Erythroblast (primary cell): ENCODE results near the gene OR1K1.
"Not testable (repeated sequence)": the region's sequence is repeated elsewhere in the genome, so short reads cannot be mapped to it uniquely, and the experiment has no call there.

Experiments used
- DNase-seq, 2 experiments: peaks; one replicate each; lab custom pipeline; 2025; lab: John Stamatoyannopoulos, UW
- GATA1 ChIP-seq: IDR thresholded peaks from 2 replicates; pipeline ENCODE4 v1.6.1; 2011; ENCODE audit warnings: low read depth, mild to moderate bottlenecking, control low read depth, low read length, moderate library complexity
- POLR2A ChIP-seq: IDR thresholded peaks from 2 replicates; pipeline ENCODE4 v1.6.1; 2011; ENCODE audit warnings: mild to moderate bottlenecking, low read length

Gene OR1K1

DNA sequence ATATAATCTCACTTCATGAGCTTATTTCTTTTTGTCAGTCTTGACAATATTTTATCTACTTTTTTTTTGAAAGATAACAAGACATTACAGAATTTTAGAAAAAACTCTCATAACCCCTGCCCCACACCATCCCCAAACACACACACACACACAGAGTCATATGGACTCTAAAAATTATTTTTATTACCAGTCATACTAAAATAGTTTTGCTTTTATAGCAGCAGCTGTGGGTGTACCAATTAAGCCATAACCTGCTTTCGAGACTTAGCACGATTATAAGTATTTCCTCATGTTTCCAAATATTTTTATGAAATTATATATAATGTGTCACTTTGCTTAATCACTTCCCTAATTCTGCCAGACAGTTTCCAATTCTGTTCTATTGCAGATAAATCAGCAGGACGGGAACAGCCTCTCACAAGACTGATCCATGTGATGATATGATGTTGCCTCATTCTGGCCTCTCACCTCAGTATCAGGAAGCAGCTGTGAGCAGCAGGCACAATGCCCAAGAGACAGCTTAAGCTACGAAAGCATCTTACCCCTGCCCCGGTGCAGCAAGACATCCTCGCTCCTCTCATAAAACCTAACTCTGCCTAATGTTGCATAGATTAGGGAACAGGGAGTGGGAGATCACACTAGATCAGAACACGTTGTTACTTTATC, 21.5 kb downstream of the OR1K1 start:
- TF ChIP-seq POLR2A (peak; percentile 82), GATA1 (peak; percentile 18)
- DNase-seq = peak; percentile 95 to 98

DNA sequence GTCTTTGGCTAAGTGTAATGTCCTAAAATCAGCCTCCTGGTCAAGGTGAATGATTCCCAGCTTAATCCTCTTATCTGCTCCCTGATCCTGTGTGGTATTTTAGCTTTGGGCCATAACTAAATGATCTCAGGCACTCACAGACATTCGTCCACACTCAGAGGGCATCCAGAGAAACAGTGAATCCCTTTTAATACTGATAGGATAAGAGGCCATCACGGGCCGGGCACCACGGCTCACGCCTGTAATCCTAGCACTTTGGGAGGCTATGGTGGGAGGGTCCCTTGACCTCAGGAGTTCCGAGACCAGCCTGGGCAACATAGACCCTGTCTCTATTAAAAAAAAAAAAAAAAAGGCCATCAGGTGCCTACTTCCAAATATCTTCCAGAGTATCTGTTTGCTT, 22.1 kb downstream of the OR1K1 start:
- no peak for DNase-seq
- peak; percentile 45 for TF ChIP-seq POLR2A
- TF ChIP-seq GATA1 = no peak

DNA sequence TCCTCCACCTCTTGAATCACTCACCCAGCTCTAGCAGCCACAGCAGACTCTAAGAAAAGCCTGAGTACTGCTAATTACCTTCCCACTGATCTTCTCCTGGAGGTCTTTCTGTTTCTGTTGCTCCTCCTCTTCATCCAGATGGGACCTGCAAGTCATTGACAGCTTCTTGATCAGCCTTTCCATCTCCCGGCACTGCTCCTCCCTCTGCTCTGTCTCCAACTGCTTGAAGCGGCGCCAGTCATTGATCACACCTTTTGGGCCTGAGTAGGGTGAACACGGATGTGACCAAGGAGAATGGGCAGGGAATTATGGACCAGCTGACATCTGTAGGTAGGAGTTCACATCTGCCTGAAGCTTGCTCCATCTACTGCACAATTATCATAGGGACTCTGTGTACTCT, 23.0 kb downstream of the OR1K1 start:
- peak; percentile 69 to 74 for DNase-seq
- TF ChIP-seq GATA1 (no peak), POLR2A (peak; percentile 48)

DNA sequence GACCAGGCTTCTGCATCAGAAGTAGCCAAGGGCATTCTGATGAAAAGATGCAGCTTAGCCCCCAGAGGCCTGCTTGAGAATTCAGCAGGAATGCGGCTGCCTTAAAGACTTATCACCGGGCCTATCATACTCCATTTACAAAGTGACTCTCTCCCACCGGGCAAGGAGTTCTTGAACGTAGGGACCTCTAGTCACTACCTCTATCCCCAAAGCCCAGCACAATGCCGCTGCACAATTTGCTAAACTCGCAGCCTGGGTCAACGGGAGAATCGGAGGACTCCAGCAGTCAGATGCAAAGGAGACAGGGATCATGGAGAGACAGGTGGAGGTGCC, 27.8 kb downstream of the OR1K1 start:
- no peak for TF ChIP-seq POLR2A
- TF ChIP-seq GATA1 = no peak
- DNase-seq = peak; percentile 60 to 75

DNA sequence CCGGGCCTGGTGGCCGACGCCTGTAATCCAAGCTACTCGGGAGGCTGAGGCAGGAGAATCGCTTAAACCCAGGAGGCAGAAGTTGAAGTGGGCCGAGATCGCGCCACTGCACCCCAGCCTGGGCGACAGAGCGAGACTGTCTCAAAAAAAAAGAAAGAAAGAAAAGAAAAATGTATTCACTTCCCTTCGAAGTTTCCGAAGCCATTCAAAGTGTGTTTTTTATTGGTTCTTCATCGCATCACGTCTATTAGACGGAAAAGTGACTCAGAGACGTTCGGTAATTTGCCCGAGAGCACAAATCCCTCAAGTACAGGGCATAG, 29.0 kb downstream of the OR1K1 start:
- not testable (repeated sequence) for DNase-seq

DNA sequence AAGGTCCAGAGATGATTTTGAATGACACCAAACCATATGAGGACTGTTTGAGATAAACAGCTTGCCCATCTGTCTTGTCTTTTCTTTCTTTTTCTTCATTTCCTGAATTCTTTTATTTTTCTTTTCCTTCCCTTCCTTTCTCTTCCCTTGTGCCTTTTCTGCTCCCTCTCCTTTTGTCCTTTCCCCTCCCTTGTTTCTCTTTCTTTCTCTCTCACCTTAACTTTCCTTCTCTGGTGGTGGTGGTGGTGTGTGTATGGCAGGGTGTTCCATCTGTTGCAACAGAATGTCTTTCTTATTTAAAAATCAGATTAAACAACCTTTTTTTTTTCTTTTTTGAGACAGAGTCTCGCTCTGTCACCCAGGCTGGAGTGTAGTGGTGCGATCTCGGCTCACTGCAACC, 32.3 kb downstream of the OR1K1 start:
- DNase-seq = no peak
- no peak for TF ChIP-seq POLR2A
- no peak for TF ChIP-seq GATA1

DNA sequence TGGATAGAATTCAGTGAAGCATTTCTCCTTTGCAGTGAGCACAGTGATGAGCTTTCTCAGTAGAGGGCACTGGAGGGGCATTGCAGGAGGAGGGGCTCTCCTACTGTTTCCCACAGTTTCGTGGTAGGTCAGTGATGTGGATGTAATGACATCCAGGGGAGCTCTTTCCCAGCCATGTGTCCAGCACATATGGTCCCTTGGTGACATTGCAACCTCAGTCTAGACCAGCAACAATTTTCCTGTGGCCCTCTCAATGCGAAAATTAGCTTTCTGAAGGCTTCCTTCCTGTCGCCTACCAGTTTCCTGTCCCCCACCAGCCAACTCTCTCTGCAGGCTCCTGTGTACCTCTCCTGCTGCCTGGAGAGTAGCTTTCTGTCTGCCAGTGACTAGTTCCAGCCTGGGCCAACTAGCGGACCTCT, 35.4 kb downstream of the OR1K1 start:
- no peak for TF ChIP-seq POLR2A
- TF ChIP-seq GATA1 = no peak
- no peak for DNase-seq

DNA sequence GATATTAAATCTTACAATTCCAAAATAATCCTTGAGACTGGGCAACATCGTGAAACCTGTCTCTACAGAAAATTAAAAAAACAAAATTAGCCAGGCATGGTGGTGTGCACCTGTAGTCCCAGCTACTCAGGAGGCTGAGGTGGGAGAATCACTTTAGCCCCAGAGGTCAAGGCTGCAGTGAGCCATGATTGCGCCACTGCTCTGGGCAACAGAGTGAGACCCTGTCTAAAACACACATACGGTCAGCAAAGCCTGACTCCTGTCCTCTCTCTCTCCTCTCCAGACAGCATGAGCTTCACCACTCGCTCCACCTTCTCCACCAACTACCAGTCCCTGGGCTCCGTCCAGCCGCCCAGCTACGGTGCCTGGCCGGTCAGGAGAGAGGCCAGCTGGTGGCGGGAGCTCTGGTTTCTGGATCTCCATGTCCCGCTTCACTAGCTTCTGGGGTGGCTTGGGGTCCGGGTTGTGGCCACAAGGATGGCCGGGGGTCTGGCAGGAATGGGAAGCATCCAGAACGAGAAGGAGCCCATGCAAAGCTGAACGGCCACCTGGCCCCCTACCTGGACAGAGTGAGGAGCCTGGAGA, 37.4 kb downstream of the OR1K1 start:
- TF ChIP-seq GATA1 (no peak), POLR2A (no peak)
- DNase-seq = no peak

DNA sequence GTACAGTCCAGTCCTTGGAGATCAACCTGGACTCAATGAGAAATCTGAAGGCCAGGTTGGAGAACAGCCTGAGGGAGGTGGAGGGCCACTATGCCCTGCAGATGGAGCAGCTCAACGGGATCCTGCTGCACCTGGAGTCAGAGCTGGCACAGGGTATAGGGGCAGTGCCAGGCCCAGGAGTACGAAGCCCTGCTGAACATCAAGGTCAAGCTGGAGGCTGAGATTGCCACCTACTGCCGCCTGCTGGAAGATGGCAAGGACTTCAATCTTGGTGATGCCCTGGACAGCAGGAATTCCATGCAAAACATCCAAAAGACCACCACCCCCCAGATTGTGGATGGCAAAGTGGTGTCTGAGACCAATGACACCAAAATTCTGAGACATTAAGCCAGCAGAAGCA, 38.5 kb downstream of the OR1K1 start:
- DNase-seq = peak in 1 of 2 experiments; percentile 22

DNA sequence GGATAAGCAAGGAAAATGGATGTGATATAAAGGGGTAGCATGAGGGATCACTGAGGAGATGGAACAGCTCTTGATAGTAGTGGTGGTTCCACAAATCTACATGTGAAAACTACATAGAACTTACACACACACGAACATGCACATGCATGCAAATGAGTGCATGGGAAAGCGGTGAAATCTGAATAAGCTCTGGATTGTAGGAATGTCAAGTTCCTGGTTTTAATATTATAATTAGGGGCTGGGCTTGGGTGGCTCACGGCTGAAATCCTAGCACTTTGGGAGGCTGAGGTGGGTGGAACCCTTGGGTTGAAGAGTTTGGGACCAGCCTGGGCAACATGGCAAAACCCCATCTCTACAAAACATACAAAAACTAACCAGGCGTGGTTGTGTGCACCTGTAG, 41.6 kb downstream of the OR1K1 start:
- DNase-seq = no peak
- TF ChIP-seq GATA1 = no peak
- no peak for TF ChIP-seq POLR2A

DNA sequence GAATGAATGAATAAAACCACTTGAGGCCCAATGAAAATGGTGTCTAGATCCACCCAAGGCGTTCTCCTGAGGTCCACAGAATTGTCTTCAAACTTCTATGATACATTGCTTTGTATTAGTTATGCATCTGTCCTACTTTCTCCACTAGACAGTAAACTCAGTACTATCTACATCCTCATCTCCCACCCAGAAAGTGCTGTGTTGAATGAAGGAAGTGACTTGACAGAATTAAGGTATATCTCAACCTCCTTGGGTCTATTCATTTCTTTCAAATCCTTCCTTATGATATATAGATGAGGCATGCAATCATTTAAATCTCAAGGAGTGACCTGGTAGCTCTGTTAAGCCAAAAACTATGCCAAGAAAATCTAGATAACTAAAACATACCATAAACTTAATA, 44.2 kb downstream of the OR1K1 start:
- TF ChIP-seq GATA1 (no peak), POLR2A (no peak)
- DNase-seq = no peak

DNA sequence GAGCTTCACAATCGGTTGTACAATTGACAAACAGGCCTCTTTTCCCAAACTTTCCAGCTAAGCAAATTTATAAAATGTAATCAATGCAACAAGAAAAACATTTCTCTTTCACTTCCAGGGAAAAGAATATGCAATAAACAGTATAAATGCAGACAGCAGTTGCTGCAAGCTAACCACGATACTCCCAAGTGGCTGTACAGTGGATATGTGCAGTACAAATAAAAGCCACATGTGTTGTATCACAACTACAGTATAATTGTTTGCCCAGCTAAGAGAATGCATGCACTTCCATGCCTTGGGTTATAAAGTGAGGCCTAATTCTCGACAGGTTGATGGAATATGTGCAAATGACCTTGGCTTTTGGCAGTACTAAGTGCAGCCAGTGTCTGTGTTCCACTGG, 45.2 kb downstream of the OR1K1 start:
- no peak for TF ChIP-seq POLR2A
- TF ChIP-seq GATA1 = no peak
- no peak for DNase-seq

DNA sequence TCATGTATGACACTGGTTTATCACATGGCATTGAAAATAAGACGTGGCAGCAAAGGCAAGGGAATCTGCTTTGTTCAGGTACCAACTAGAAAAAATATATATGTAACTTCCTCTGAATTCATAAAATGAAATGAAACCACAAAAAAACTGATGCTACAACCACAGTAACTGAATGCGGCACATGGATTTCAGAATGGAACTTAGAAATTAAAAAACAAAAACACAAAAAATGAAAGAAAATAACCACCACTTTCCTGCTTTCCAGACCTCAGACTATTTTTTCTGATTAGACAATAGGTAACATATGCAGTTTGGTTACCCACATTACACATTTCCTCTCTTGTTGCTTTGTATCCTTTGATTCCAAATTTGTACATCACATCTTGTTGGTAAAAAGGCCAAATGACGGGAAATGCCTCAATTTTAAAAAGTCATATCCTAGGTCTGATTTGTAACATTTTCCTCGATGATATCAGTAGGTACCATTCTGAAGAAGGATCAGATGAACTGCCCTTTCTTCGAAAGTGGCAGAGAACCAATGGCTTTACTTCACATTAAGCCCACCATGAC, 46.5 kb downstream of the OR1K1 start:
- DNase-seq = no peak
- no peak for TF ChIP-seq POLR2A
- no peak for TF ChIP-seq GATA1

DNA sequence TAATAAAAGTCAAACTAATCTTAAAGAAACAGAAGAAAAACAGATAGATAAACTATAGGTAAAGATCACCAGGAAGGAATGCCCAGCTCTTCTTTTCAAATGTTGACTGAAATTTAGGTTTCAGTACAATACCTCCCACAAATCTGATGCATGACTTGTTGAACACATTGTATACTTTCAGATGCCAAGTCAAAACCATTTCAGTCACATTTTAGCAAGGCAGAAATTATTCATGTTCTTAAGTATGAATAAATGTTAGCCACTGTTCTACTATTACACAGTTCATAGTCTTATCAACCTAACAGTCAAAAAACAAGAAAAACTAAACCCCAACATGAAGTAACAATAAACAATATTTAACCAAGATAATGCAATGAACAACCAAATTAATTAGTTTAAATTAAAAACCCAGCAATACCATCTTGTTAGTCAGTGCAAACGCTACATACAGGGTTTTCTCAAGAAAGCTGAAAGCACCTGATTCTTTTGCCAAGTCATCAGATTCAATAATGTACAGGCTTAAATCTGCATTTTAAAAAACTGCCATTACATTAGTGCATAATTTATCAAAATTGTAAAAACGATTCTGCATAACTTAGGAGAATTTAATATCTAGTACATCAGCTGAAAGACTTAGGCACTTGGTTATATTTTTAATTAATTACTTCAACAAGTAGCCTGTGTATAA, 48.5 kb downstream of the OR1K1 start:
- DNase-seq = no peak
- TF ChIP-seq GATA1 (no peak), POLR2A (no peak)
